ENCODE data around the gene CRACDL.

DNA sequence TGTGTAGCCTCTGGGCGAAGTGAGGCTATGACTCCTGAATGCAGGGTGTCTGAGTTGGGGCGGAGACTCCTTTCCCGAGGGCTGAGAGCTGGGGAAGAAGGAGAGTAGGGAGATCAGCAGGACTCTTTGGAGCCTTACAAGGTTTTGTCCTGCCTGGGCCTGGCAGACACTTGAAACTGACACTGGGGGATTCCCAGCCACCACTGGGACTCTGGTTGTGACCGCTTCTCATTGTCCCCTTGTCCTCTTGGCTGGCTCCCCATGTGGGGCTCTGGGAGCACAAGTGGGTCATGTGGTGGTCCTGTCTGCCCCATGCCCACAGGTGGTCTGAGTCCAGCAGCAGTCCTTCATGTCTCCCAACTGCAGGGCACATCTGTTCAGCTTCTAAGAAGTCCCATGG lies 126.9 kb downstream of the CRACDL start:
- TF ChIP-seq, protein P1, sequence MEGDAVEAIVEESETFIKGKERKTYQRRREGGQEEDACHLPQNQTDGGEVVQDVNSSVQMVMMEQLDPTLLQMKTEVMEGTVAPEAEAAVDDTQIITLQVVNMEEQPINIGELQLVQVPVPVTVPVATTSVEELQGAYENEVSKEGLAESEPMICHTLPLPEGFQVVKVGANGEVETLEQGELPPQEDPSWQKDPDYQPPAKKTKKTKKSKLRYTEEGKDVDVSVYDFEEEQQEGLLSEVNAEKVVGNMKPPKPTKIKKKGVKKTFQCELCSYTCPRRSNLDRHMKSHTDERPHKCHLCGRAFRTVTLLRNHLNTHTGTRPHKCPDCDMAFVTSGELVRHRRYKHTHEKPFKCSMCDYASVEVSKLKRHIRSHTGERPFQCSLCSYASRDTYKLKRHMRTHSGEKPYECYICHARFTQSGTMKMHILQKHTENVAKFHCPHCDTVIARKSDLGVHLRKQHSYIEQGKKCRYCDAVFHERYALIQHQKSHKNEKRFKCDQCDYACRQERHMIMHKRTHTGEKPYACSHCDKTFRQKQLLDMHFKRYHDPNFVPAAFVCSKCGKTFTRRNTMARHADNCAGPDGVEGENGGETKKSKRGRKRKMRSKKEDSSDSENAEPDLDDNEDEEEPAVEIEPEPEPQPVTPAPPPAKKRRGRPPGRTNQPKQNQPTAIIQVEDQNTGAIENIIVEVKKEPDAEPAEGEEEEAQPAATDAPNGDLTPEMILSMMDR (IDR thresholded peaks at IDR 0.05) = no peak
- TF ChIP-seq POLR2A (IDR thresholded peaks at IDR 0.05) = no peak
